ENCODE results near the gene SMARCA4.

The SMARCA4 gene

GRCh38 chr19:10922638-10923014 lies 38.2 kb upstream of the SMARCA4 start:
- no peak for TF ChIP-seq CTCF (IDR thresholded peaks at IDR 0.05; ENCODE audit: low read length, missing control alignments)
- no peak overlapping the region for H3K4me3 ChIP-seq (replicated peaks; ENCODE audit: low read depth, low read length)
- DNase-seq (ENCODE audit: low read depth), result no peak

DNA sequence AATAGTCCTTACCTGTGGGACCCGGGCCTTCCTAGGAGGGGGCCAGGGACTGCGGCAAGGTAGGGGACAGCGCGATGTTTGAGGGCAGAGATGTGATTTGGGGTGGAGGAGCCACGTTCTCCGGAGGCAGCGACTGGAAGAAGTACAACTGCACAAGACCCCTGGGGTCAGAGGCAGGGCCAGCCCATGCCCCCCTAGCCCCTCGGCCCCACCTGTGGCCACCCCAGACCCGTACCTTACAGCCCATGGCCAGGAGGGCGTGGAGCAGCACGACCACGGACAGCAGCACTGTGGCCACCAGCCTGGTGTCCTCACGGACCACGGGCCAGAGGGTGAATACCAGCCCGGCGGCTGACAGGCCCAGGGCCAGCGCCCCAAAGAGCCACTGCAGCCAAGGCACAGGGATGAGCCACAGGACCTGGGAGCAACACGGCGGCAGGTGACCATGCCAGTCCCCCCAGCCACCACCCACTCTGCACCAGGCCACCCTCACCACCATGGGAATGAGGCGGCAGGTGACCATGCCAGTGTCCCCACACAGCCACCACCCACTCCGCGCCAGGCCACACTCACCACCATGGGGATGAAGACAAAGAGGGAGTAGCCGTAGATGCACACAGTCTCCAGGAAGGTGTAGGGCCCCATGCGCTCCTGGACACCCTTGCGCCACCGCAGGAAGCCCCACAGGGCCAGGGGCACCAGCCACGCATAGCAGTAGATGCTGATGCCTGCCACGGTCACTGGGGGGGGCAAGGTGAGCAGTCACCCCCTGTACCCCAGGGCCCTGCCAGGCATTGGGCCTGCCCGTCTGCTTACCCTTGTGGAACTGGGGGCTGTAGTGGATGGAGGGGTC lies 37.3 kb upstream of the SMARCA4 start:
- H3K4me3 ChIP-seq (replicated peaks; ENCODE audit: low read depth, low read length), result no peak overlapping the region
- no peak for TF ChIP-seq CTCF (IDR thresholded peaks at IDR 0.05; ENCODE audit: low read length, missing control alignments)
- no peak for DNase-seq (ENCODE audit: low read depth)

DNA sequence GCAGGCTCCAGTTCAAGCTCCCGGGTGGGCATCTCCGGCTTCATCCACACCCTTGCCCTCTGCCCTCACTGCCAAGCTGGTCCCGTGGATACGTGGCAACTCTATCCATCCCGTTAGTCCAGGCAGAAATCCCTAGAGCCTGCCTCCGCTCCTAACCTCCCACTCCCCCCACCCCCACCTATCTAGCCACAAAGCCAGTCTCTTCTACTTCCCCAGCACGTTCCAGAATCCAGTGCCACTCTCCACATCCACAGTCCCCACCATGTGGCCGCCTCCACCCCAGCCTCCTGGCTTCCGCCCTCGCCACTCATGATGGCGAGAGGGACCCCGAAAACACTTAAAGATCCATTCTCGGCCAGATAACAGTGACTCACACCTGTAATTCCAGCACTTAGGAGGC lies 36.2 kb upstream of the SMARCA4 start:
- no peak overlapping the region for H3K4me3 ChIP-seq (replicated peaks; ENCODE audit: low read depth, low read length)
- no peak for DNase-seq (ENCODE audit: low read depth)
- TF ChIP-seq CTCF (IDR thresholded peaks at IDR 0.05; ENCODE audit: low read length, missing control alignments), result no peak

GRCh38 chr19:10927730-10928562 lies 32.9 kb upstream of the SMARCA4 start:
- peak overlapping the region; percentile 87 for H3K4me3 ChIP-seq (replicated peaks; ENCODE audit: low read depth, low read length)
- no peak for DNase-seq (ENCODE audit: low read depth)
- no peak for TF ChIP-seq CTCF (IDR thresholded peaks at IDR 0.05; ENCODE audit: low read length, missing control alignments)

GRCh38 chr19:10928563-10929401 lies 32.0 kb upstream of the SMARCA4 start, which contains the start of the genes TIMM29 and YIPF2:
Gene TIMM29 (plus strand): TSS chr19:10928811. CDS start chr19:10928823, 12 bp downstream.
Gene YIPF2 (minus strand): TSS chr19:10928639. CDS start chr19:10928410, 229 bp downstream.
- peak; percentile 99 for DNase-seq (ENCODE audit: low read depth)
- no peak for TF ChIP-seq CTCF (IDR thresholded peaks at IDR 0.05; ENCODE audit: low read length, missing control alignments)
- peak within 1 kb of the TSS; percentile 87 for H3K4me3 ChIP-seq (replicated peaks; ENCODE audit: low read depth, low read length)

GRCh38 chr19:10929402-10929794 lies 31.4 kb upstream of the SMARCA4 start:
- no peak for DNase-seq (ENCODE audit: low read depth)
- TF ChIP-seq CTCF (IDR thresholded peaks at IDR 0.05; ENCODE audit: low read length, missing control alignments), result no peak
- H3K4me3 ChIP-seq (replicated peaks; ENCODE audit: low read depth, low read length), result peak overlapping the region; percentile 87
